ENCODE measurements around the gene FGF19.

FGF19 gene

GRCh38 chr11:69648679-69649575 lies 54.9 kb downstream of the FGF19 start:
- no peaks in the 10 kb centered on the region for H3K79me2 ChIP-seq (ENCODE audit: insufficient read depth, low read length)
- no peaks in the 10 kb centered on the region for H4K20me1 ChIP-seq (ENCODE audit: insufficient read depth, low read length)

More at GRCh38 chr11:69648679-69649575, 54.9 kb downstream of the FGF19 start:
- no peak overlapping the region for H2AFZ ChIP-seq (ENCODE audit: low read length)
- H3K4me3 ChIP-seq (ENCODE audit: low read depth, low read length, poor library complexity, severe bottlenecking): no peak overlapping the region
- no peak overlapping the region for H3K27ac ChIP-seq (ENCODE audit: low read depth, low read length, poor library complexity, severe bottlenecking)
- H3F3A ChIP-seq (ENCODE audit: insufficient read depth, low read length): no peaks in the 10 kb centered on the region
- H3K27me3 ChIP-seq (ENCODE audit: insufficient read depth, low read length): no peaks in the 10 kb centered on the region
- H3K4me2 ChIP-seq (ENCODE audit: low read length): no peak overlapping the region
- H3K9me2 ChIP-seq (ENCODE audit: low read depth, low read length): no peaks in the 10 kb centered on the region
- no peaks in the 10 kb centered on the region for H3K36me3 ChIP-seq (ENCODE audit: insufficient read depth, low read length)
- no peaks in the 10 kb centered on the region for H3K9me3 ChIP-seq (ENCODE audit: low read length)
- TF ChIP-seq EZH2 (IDR thresholded peaks at IDR 0.05; ENCODE audit: borderline replicate concordance, low read length): no peak
- TF ChIP-seq, protein P1, sequence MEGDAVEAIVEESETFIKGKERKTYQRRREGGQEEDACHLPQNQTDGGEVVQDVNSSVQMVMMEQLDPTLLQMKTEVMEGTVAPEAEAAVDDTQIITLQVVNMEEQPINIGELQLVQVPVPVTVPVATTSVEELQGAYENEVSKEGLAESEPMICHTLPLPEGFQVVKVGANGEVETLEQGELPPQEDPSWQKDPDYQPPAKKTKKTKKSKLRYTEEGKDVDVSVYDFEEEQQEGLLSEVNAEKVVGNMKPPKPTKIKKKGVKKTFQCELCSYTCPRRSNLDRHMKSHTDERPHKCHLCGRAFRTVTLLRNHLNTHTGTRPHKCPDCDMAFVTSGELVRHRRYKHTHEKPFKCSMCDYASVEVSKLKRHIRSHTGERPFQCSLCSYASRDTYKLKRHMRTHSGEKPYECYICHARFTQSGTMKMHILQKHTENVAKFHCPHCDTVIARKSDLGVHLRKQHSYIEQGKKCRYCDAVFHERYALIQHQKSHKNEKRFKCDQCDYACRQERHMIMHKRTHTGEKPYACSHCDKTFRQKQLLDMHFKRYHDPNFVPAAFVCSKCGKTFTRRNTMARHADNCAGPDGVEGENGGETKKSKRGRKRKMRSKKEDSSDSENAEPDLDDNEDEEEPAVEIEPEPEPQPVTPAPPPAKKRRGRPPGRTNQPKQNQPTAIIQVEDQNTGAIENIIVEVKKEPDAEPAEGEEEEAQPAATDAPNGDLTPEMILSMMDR (IDR thresholded peaks at IDR 0.05; ENCODE audit: low read length): no peak
- H3K9ac ChIP-seq (ENCODE audit: low read length): no peak overlapping the region
- H3K4me1 ChIP-seq (ENCODE audit: insufficient read depth, low read length, severe bottlenecking): no peaks in the 10 kb centered on the region
